ENCODE data around the gene HOOK2.
A peak's percentile ranks its signal among the peaks of the same experiment; 100 is the strongest.

HOOK2 gene

DNA sequence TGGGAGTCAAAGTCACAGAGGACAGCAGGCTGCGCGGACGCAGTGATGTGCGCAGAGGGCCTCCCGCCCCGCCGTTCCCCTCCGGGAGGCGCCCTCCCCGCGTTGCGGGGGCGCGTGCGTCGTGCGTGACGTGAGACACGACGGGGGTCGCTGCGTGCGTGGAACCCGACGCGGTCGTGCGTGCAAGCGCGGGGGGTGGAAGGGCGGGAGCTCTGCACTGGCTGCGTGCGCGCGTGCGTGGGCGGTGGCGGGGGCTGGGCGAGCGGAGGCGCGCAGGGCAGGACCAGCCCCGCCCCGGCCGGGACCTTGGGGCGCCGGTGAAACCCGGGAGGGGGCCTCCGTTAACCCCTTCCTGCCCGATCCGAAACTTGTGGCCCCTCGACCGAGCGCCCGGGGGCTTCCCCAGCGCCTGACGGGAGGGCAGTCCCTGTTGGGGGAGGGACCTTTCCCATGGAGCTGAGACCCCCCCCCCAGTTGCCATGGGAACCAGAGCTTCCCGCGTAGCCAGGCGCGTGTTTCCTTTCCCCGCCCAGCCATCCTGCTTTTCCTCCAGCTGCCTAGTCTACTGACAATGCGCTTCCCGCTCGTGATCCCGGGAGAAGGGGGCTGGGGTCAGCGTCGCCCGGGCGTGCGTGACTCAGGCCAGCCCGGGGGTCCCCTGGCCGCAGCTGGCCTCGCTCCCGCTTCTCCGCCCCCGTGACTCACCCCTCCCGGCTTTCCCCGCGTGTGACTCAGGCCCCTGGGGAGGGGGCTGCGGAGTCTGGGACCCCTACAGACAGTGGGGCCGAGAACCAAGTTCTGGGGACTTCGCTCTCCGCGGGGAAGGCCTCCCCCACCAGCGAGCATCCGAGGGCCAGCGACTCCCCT, 7.3 kb upstream of the HOOK2 start:
- DNase-seq, result peak; percentile 96

DNA sequence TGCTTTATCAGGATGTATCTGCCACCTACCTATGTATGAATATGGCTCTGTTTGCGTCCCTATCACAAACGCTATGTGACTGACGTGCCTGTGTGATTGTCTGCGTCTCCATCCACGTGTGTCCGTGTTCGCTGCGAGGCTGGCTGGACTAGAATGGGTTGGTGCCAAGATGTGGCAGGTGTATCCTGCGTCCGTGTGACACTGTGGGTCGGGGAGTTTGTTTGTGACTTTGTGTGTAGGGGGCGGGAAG, 6.7 kb upstream of the HOOK2 start:
- no peak for DNase-seq

DNA sequence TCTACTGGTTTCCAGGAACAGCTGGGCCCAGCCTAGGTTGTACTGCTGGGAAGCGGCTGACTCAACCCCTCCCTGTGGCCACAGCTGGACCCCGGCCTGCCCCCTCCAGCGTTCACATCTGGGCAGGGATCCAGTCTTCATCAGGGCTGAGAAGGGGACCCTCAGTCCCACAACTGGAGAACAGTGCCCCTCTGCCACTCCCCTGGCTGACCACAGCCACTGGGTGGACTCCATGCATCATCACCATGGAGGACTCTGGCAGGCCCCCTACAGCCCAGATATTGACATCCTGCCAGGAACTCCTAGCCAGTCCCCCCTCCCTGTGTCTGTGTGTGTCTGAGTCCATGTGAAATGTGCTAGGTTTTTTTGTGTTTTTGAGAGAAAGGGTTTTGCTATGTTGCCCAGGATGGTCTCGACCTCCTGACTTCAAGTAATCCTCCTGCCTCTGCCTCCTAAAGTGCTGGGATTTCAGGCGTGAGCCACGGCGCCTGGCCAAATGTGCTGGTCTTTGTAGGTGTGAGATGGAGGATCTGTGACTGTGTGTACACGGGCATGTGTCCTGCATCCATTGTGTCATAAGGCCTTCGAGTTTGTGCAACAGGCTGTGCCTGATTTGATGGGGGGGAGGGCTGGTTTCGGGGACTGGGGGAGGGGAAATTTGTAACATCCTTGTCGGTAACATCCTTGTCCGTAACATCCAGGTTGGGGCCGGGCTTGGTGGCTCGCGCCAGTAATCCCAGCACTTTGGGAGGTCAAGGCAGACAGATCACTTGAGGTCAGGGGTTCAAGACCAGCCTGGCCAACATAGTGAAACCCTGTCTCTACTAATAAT, 4.0 kb upstream of the HOOK2 start:
- no peak for DNase-seq

DNA sequence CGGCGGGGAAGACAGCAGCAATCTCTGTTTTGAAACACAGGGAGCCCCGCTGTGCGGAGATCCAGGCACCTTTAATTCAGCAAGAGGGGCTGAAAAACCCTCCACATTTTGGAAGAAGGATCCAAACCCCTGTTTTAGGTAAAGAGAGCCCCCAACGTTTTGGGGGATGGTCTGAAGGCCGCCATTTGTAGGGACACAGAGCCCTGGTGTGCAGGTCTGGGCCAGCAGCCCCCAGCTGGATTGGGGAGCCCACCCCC, 3.5 kb upstream of the HOOK2 start:
- DNase-seq, result no peak

DNA sequence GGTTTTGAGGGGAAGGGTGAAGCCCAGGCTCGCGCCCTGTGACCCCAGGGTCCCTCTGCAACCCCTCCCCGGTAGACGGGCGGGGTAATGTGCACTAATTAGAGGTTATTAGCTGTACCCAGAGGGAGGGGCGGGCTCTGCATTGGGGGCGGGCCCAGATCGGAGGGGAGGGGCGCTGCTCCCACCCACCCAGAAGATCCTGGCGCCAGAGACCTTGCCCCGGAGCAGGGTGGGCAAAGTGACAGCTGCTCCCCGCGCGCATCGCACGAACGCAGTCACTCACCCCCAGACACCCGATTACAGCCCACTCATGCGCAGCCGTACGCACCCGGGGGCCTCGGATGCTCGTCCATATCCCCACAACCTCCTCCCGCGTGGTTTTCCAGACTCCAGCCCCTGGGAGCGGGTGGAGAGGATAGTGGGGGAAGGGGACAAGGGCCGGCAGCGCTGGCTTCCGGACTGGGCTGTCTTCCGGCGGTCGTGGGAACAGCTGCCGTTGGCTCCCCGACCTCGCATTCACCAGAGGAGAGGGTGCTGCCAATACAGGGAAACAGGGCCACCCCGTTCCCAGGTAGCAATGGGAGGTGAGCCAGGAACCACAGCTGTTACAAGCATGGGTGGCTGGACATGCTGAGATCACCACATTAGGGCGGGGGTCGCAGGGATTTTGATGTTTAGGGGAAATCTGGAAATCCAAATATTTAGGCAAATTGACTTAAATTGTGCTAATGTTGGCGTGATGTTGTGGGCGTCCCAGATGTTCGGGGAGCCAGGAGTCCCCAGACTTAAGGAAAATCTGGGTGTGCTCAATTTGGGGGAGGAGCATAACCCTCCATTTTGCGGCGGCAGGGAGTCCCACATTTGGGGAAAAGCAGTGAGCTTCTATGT, 2.9 kb upstream of the HOOK2 start:
- peak; percentile 63 for DNase-seq

DNA sequence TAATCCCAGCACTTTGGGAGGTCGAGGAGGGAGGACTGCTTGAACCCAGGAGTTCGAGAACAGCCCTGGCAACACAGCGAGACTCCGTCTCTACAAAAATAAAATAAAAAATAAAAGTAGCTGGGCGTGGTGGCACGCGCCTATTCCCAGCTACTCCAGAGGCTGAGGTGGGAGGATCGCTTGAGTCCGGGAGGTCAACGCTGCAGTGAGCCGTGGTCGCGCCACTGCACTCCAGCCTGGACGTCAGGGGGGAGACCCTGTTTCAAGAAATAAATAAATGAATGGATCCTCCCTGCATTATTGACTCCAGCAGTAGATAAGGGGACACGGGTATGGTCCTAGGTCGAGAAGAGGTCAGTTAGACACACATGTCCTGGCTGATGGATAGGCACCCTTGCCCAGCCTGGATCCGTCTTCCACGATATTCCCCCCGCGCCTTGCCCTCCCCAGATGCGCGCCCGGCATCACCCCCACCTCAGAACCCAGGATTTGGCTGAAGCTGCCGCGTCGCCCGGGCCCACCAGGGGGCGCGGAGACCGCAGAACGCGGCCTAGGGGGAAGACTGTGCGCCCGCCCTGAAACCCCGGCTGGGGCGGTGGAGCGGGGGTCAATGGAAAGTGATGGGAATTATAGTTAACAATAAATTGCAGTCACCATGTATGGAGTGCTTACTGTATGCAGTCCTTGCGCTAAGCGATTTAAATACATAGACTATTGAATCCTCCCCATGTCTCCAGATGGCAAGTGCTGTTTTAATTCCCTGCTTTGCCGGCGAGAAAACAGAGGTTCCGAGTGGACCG, 2.1 kb upstream of the HOOK2 start:
- DNase-seq, result peak; percentile 87

DNA sequence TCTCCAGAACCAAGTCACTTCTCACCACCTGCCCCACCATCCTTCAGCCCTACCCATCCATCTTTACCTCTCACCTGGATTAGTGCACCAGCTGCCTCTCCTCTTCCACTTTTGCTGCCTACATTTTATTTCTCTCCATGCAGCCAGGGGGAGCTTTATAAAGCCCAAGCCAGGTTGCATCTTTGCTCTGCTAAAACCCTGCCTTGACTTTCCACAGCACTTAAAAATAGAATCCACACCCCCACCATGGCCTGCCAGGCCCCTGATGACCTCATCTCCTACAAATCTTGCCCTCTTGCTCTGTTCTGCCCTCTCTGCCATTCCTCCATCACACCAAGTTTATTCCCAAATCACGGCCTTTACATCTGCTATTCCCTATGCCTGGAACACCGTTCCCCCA, 1.8 kb downstream of the HOOK2 start:
- no peak for DNase-seq

DNA sequence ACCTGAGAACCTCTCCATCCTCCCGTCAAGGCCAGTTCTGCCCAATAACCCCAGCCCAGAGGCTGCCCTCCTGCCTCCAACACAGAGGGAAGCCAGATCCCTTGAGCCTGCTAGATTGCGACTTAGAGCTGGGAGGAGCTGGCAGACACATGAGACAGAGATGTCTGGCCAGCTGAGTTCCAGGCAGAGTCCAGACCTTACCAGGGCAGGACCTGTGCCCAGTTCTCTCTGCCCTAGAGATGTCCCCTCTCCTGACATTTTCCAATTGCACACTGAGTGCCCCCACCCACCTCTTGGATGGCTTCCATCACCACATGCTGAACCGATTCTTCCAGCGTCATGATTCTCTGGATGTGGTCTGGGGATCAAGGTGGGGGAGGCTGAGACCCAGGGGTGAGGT, 3.0 kb downstream of the HOOK2 start:
- DNase-seq, result no peak

DNA sequence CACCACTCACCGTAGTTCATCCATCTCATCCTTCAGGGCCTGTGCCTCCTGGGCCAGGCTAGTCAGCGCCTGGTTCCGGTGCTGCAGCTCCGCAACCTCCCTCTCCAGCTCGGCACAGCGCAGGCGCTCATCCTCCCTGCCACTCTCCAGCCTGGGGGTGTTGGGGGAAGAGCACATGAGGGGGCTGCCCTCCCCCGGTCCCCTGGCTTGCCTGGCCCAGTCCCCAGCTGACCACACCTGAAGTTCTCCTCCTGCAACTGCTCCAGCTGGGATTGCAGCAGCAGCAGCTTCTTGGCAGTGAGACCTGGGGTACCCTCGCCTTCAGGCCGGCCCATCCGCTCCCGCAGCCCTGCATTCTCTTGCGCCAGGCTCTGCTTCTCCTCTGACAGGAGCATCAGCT, 4.4 kb downstream of the HOOK2 start:
- DNase-seq, result no peak

DNA sequence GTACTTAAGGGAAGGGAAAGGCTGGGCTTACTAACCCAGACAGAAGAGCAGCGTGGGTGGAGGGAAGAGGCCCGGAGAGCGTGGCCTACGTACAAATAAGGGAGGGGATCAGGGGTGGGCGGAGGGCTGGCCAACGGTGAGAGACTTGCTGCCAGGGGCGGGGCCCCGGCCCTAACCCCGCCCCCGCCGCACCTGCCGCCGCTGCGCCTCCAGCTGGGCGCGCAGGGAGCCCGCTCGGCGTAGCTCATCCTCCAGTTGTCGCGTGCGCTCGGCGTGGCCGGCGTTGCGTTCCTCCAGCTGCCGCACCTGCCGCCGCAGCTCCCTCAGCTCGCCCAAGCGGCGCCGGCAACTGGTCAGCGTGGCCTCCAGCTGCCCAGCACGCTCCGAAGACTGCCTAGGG, 5.7 kb downstream of the HOOK2 start:
- peak; percentile 75 for DNase-seq

DNA sequence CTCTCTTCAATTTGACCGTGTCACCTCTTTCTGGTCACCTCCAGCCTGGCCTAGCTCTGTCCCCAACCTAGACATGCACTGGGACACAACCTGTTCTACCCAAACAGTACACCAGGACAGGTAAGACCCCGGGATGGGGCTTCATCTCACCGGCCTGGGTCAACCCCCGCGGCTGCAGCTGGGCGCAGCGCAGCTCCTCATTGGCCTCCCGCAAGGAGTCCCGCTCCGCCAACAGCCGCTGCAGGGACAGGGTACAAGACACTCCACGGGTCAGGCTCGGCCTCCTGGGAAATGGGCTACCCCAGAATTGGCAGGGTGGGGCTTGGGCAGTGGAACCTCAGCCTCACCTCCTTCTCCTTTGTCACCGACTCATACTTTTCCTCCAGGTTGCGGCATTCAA, 7.7 kb downstream of the HOOK2 start:
- no peak for DNase-seq

DNA sequence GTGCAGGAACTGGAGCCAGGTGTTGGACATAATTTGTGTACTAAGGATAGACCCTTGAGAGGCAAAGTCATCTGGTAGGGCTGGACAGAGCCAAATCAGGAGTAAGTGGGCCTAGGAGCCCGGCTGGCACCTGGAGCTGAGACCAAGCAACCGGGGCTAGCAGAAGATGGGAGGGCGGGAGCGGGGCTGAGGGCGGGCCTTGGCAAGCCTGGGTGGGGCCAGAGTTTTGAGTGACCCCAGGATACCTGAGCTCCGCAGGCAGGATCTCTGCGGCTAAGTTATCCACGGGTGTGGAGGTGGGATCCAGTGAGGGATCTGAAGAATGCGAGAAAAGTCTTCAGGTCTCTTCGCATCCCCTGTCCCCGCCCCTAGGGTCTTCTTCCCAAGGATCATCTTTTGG, 8.2 kb downstream of the HOOK2 start:
- no peak for DNase-seq

DNA sequence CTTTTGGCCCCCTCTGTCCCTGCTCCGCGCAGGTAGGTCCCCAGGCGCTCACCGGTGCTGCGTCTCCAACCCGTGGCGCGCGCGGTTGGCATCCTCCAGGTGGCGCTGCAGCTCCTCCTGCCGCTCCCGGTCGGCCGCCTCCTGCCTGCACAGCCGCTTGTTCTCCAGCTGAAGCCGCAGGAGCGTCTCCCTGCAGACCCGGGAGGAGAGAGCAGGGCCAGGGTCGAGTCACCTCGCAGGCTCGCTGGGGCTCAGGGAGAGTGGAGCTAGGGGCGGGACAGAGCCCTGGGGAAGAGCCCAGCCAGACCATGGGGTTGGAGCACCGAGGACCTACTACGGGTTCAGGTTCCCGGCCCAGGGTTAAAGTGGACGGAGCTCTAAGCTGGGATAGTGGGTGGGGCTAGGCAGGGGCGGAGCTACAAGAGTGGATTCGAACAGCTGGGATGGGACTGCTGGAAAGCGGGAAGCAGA, 9.3 kb downstream of the HOOK2 start:
- DNase-seq, result peak; percentile 81

DNA sequence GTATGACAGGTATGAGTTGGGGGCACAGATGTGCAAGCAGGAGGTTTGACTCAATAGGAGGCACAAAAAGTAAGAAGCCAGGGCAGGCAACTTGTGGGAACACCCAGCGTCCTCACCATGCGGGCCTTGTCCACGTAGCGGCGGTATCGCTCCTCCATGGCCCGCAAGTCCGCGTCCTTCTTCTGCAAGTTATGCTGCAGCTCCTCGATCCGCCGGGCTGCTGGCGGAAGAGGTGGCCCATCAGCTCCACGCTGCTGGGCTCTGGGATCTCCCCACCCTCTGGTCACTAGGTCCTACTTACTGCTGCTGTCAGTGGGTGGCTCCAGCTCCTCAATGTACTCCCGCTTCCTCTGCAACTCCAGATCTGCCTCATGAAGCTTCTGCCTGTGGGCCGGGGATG, 10.7 kb downstream of the HOOK2 start:
- no peak for DNase-seq

DNA sequence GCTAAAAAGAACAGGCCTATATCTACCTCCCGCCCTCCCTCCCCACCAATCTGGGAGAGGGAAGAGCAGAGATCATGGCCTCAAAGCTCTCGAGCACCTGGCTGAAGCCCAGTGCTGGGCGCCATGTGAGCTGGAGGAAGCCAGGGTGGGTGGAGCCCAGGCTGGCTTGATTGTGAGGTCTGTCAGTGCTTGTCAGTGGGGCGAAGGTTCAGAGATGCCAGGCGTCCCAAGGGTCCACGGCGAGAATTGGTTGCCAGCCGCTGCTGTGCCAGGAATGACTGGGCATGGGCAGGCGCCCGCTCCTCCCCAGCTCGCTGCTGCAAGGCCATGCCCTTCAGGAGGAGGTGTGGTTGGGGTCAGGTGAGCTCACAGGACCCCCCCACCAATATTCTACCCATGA, 12.3 kb downstream of the HOOK2 start:
- no peak for DNase-seq

DNA sequence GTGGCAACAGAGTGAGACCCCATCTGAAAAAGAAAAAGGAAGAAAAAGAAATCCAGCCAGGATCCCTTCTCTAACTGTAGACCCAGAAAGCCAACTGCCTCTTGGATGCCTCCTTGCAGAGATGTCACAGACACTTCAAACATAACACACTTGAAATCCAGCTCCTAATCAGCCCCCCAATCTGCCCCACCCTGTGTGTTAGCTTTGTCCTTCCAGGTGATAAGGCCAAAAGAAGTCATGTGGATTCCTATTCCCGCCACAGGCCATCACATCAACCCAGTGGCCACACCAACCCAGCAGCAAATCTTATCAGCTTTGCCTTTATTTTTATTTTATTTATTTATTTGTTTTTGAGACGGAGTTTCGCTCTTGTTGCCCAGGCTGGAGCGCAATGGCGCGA, 15.7 kb downstream of the HOOK2 start:
- DNase-seq, result no peak

DNA sequence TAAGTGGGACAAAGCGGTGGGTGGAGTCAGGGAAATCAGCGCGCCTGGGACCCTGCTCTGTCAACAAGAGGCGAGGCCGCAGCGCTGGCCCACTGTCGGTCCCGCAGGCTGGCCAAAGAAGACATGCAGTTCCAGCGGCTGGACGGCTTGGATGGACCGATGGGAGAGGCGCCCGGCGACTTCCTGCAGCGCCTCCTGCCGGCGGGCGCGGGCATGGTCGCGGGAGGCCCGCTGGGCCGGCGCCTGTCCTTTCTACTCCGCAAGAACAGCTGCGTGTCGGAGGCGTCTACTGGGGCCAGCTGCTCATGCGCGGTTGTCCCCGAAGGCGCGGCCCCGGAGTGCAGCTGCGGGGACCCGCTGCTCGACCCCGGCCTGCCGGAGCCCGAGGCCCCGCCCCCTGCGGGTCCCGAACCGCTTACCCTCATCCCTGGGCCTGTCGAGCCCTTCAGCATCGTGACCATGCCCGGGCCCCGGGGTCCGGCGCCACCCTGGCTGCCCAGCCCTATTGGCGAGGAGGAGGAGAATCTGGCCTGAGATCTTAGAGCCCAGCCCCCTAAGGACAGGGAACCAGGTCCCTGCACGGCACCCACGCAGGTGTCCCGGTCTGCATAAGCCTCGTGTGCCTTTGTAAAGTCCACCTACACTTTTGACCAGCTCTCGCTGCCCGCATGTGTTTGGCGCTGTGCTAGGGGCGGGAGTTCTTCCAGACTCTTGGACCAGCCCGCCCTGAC, 17.6 kb downstream of the HOOK2 start:
- DNase-seq, result peak; percentile 71

DNA sequence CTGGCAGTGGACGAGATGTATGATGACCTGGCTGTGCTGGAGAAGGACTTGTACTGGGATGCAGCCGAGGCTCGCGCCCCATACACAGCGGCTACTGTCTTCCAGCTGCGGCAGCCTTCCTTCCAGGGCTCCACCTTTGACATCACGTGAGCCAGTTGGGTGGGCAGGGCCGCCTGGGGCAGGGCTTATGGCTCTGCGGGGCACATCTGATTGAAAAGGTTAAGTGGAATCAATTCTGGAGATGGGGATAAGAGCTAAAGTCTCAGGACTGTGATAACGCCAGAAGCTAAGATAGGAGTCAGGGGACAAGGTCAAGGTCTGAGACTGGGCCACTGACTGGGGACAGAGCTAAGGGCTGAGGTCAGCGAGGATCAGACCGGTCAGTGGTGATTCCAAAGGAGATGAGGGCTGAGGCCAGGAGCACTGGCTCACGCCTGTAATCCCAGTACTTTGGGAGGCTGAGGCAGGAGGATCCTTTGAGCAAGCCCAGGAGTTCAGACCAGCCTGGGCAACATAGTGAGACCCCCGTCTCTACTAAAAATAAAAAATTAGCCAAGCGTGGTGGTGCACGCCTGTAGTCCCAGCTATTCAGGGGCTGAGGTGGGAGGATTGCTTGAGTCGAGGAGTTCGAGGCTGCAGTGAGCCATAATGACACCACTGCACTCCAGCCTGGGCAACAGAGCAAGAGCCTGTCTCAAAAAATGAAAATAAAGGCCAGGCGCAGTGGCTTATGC, 19.0 kb downstream of the HOOK2 start:
- DNase-seq, result no peak

DNA sequence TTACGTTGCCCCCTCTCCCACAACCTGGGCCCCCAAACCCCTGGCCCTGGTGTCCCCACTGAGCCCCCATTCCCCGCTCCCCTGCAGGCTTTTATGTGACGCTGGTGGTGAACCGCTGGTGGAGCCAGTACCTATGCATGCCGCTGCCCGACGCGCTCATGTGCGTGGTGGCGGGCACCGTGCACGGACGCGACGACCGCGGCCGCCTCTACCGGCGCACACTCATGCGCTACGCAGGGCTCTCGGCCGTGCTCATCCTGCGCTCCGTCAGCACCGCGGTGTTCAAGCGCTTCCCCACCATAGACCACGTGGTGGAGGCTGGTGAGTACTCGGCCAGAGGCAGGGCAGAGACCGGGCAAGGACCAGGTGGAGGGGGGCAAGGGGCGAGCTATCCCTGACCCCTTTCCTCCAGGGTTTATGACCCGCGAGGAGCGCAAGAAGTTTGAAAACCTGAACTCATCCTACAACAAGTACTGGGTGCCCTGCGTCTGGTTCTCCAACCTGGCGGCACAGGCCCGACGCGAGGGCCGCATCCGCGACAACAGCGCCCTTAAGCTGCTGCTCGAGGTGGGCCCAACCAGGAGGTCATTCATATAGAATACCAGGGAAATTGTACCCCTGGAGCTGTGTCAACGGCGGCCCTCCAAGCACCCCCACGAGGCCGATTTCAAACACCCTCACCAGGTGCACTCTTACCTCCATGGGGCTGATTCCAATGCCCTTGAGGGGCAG, 20.7 kb downstream of the HOOK2 start:
- DNase-seq, result no peak

DNA sequence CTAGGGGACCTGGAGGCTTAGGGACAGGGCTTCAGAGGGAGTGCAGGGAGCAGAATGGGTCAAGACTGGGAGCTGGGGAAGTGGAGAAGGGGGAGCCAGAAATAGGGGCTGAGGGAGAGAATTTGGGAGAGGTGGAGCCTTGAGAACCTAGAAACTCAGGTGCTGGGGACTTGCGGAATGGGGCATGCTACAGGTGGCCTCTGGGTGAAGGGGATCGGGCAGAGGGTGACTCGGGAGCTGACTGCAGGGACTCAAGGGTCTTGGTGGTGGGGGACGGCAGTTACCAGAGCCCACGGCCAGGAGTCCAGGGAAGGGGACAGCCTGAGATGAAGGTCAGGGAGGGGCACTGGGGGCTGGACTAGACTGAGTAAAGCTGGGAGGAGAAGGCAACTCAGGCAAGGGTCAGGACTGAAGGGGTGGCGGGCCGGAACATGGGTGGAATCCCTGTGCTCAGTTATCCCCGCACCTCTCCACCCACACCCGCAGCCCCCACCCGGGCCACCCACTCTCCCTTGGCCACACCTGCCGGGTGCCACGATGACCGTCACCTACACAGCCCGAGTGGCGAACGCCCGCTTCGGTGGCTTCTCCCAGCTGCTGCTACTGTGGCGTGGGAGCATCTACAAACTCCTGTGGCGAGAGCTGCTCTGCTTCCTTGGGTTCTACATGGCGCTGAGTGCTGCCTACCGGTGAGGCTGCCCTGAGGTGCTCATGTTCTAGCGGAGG, 23.1 kb downstream of the HOOK2 start:
- no peak for DNase-seq

Data from CD4-positive, alpha-beta T cell treated with Interleukin-17A for 4 hours (primary cell).